ENCODE results near the gene PLXNB1.
"Not testable (repeated sequence)": the region's sequence is repeated elsewhere in the genome, so short reads cannot be mapped to it uniquely, and the experiment has no call there.

The PLXNB1 gene

DNA sequence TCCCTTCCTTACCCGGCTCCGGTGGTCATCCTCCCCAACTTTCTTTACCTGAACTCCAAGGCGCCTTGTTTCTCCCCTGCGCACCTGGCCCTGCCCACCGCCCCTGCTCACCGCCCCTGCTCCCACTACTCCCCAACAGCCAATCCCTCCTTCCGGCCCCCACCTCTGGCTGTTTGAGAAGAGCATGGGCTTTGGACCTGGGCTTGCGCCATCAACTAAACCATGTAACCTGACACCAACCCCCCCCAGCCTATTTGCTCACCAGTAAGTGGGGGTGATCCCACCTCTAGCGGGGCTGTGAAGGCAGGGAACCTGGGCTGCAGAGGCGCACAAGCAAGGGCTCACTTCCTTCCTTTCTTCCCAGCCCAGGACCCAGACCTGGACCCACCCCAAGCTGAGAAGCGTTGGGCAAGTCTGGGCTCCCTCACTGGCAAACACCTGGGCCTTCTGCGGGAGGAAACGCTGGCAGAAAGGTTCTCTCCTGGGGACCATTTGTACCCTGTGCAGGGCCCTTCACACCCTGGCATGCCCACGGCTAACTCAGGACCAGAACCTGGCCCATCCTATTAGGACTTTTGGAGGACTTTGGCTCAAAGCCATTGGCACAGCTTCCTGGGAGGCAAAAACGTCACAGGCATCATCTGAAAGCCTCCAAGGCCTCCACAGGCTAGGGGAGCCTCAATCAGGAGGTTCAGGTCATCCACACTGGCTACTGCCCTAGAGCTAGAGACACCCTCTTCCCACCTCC, at the start of gene PLXNB1:
Gene PLXNB1, minus strand, starts transcription at position 127 of the 748 bp plus-strand sequence. CDS start 5,475 bp downstream, outside the sequence.
- no peak for DNase-seq

- DNase-seq: peak; percentile 71
Observed at GRCh38 chr3:48478626-48479555, 49.0 kb upstream of the PLXNB1 start.

- no peak for DNase-seq
Observed at GRCh38 chr3:48477959-48478520, 48.2 kb upstream of the PLXNB1 start.

- DNase-seq: no peak
Observed at GRCh38 chr3:48476426-48477053, 46.7 kb upstream of the PLXNB1 start.

DNA sequence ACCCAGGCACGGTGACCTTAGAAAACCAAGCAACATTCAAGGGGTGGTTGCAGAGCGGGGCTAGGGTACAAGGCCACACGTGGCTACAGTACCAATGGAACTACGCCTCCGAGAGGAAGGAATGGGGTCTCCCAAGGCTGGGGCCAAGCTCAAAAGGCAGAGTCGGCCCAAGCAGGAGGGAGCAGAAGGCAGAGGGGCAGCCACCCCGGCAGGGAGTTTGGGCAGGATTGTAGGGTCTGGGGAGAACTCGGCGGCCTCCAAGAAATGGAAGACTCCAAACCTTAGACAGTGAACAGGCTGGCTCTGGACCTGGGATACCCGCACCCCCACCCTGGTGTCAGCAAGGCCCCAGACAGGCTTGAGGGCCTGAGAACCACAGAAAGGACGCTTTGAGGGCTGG, 45.3 kb upstream of the PLXNB1 start:
- no peak for DNase-seq

- DNase-seq: no peak
Observed at GRCh38 chr3:48474619-48475018, 44.7 kb upstream of the PLXNB1 start.

GRCh38 chr3:48474031-48474430, 44.1 kb upstream of the PLXNB1 start:
- not testable (repeated sequence) for DNase-seq

DNA sequence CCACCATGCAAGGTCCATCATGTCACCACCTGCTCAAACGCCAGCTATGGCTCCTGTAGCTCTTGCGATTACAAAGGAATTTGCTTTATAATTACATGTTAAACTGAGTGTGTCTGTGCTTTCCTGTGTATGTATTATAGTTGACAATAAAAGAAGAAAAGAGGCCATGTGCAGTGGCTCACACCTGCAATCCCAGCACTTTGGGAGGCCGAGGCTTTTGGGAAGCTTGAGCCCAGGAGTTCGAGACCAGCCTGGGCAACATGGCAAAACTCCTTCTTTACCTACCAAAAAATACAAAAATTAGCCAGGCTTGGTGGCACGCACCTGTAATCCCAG, 43.7 kb upstream of the PLXNB1 start:
- DNase-seq: no peak

DNA sequence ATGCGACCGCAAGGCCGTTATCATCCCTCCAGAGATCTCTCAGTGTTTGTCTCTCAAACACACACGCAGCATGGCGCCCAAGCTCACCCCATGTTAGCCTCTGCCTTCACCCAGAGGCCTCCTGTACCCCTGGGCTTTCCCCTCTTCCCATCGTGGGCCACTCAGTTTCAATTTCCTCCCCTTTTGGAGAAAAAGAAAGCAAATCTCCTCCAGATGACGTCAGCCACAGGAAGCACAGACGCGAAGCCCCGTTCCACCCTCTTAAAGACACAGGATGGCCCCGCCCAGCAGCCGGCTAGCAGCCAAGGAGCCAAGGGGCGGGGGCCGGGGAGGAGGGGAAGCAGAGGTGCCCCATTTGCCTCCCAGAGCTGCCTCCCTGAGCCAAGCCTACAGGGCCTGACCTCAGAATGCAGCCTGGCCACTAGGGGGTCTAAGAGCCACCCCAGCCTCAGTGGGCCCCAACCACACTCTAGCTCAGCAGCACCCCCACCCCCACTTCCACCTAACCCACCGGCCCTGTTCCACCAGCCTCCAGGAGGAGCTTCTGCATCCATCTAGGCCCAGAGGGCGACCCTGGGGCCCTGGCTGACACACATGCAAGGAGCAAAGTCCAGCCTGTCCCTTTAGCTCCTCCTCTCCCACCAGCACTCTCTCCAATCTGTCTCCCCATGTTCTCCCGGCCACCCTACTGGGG, 43.2 kb upstream of the PLXNB1 start:
- peak; percentile 98 for DNase-seq

- no peak for DNase-seq
Observed at GRCh38 chr3:48472673-48472922, 42.7 kb upstream of the PLXNB1 start.

DNA sequence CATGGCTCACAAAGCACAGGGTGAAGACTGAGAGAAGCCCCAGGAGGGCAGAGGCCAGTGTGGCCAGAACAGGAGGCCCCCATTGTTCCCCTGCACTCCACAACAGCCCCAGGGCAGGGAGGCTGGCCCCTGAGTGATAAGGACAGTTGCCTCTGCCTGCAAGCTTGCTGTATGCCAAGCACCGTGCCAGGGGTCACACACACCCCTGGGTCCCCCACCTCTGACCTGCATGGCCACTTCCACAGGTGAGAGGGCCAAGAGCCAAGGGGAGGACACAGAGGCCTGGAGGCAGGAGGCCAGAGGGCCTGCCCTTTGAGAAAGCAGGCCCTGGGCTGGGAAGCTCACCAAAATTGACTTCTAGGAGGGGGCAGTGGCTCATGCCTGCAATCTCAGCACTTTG, 40.4 kb upstream of the PLXNB1 start:
- DNase-seq: no peak

- no peak for DNase-seq
Observed at GRCh38 chr3:48469046-48469915, 39.4 kb upstream of the PLXNB1 start.

DNA sequence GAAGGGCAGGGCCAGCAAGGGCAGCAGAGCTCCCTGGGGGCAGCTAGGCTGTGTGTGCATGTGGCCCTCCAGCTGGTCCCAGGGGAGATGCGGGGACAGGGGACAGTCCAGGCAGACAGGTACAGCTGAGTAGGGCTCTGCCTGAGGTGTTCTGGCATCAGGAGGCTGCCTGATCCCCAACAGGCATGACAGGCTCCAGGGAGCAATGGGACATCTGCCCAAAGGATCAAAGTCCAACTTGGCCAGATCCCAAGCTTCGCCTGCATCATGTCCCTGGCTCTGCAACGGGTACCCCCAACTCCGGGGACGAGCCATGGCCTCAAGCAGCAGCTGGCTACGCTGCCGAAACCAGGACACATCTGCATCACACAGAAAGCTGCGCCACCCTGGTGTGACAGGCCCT, 38.4 kb upstream of the PLXNB1 start:
- DNase-seq: no peak

DNA sequence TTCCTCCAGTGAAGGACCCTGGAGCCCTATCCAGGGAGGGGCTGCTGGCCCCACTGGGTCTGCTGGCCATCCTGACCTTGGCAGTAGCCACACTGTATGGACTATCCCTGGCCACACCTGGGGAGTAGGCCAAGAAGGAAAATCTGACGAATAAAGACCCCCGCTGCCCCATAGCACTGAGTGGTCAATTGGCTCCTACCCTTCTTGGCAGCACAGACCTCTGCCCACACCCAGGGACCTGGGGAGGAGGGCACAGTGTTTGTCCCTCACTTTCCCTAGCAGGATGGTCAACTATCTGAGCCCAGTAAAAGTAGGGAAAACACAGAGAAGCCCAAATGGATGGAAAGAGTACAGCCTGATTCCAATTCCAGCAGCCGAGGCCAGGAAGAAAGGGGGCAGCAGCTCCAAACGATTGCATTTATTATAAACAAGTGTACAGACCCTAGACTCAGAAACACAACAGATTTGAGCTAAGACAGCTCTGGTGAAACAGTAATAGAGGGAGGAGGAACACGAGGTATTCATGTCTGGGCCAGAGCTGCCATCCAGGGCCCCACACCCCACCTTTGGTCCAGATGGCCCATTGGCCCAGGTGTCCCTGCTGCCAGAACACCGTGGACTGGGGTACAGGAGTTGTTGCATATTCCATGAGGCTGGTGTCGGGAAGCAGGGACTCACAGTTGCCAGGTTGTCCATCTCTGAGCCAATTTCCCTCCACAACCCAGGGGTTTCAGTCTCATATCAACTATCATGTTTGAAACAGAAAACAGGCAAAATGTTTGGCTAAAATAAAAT, 37.8 kb upstream of the PLXNB1 start:
- no peak for DNase-seq

DNA sequence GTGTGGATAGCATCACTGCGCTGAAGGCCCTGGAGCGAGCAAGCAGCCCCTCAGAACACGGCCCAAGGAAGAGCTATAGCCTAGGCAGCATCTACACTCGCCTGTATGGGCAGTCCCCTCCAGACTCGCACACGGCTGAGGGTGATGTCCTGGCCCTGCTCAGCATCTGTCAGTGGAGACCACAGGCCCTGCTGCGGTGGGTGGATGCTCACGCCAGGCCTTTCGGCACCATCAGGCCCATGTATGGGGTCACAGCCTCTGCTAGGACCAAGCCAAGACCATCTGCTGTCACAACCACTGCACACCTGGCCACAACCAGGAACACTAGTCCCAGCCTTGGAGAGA, 37.2 kb upstream of the PLXNB1 start:
- DNase-seq: no peak

GRCh38 chr3:48466386-48467109, 36.7 kb upstream of the PLXNB1 start:
- DNase-seq: peak; percentile 48

GRCh38 chr3:48465531-48466378, 35.9 kb upstream of the PLXNB1 start:
- DNase-seq: peak; percentile 91

- no peak for DNase-seq
Observed at GRCh38 chr3:48465237-48465530, 35.3 kb upstream of the PLXNB1 start.

DNA sequence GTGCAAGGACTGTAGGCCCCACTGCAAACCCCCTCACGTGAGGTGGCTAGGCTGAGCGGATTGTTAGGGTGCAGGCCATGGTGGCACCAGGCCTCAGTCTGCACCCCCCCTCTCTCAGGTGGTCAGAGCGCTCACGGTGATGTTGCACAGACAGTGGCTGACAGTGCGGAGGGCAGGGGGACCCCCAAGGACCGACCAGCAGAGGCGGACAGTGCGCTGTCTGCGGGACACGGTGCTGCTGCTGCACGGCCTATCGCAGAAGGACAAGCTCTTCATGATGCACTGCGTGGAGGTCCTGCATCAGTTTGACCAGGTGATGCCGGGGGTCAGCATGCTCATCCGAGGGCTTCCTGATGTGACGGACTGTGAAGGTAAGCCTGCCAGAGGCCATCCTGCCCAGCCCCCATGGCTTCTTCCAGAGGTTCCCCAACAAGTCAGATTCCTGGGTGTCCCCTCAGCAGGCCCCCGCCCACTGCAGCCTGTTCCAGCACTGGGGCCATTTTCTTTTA, 34.9 kb upstream of the PLXNB1 start:
- no peak for DNase-seq

DNA sequence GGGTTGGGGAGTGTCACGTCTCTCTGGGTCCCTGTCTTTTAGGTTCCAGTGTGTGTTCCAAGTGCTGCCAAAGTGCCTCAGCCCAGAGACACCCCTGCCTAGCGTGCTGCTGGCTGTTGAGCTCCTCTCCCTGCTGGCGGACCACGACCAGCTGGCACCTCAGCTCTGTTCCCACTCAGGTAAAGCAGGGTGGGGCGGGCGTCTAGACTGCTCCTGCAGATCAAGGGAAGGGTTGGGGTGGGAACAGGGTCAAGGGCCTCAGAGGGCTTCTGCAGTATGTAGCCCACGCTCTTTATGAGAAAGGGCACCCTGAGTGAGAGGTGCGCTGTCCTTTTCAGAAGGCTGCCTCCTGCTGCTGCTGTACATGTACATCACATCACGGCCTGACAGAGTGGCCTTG, 33.8 kb upstream of the PLXNB1 start:
- DNase-seq: no peak
